Stimulated activated CD8-positive, alpha-beta memory T cell treated with anti-CD3 and anti-CD28 coated beads, Interleukin-4, amount 100 ng/mL, for 4 hours (primary cell): ENCODE data around the gene TNXB.
"Not testable (repeated sequence)": the region's sequence is repeated elsewhere in the genome, so short reads cannot be mapped to it uniquely, and the experiment has no call there.

ENCODE experiments used
- DNase-seq, 2 donors: peaks; one replicate each; pipeline ENCODE4 v3.0.0-alpha.2; 2020; ENCODE audit warnings: low read depth in 2 of 2, low spot score in 1 of 2

TNXB gene

DNA sequence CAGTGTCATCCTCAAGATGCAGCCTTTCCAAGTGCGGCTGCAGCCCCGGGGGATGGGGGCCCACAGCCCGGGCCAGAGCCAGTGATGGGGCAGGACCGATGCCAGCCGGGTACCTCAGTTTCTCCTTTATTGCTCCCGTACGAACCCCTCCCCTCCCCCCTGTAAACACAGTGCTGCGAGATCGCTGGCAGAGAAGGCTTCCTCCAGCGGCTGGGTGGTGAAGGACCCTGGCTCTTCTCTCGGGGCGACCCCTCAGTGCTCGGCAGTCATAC is 68.2 kb downstream of the TNXB start:
- DNase-seq = not testable (repeated sequence)

DNA sequence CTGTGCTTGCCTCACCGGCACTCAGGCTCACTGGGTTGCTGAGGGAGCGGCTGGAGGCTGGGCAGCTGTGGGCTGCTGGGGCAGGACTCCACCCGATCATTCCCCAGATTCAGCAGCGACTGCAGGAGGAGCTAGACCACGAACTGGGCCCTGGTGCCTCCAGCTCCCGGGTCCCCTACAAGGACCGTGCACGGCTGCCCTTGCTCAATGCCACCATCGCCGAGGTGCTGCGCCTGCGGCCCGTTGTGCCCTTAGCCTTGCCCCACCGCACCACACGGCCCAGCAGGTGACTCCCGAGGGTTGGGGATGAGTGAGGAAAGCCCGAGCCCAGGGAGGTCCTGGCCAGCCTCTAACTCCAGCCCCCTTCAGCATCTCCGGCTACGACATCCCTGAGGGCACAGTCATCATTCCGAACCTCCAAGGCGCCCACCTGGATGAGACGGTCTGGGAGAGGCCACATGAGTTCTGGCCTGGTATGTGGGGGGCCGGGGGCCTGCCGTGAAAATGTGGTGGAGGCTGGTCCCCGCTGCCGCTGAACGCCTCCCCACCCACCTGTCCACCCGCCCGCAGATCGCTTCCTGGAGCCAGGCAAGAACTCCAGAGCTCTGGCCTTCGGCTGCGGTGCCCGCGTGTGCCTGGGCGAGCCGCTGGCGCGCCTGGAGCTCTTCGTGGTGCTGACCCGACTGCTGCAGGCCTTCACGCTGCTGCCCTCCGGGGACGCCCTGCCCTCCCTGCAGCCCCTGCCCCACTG is 68.7 kb downstream of the TNXB start:
- DNase-seq = not testable (repeated sequence)

DNA sequence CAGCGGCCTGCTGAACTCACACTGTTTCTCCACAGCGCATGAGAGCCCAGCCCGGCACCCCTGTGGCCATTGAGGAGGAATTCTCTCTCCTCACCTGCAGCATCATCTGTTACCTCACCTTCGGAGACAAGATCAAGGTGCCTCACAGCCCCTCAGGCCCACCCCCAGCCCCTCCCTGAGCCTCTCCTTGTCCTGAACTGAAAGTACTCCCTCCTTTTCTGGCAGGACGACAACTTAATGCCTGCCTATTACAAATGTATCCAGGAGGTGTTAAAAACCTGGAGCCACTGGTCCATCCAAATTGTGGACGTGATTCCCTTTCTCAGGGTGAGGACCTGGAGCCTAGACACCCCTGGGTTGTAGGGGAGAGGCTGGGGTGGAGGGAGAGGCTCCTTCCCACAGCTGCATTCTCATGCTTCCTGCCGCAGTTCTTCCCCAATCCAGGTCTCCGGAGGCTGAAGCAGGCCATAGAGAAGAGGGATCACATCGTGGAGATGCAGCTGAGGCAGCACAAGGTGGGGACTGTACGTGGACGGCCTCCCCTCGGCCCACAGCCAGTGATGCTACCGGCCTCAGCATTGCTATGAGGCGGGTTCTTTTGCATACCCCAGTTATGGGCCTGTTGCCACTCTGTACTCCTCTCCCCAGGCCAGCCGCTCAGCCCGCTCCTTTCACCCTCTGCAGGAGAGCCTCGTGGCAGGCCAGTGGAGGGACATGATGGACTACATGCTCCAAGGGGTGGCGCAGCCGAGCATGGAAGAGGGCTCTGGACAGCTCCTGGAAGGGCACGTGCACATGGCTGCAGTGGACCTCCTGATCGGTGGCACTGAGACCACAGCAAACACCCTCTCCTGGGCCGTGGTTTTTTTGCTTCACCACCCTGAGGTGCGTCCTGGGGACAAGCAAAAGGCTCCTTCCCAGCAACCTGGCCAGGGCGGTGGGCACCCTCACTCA is 69.5 kb downstream of the TNXB start:
- DNase-seq = not testable (repeated sequence)

DNA sequence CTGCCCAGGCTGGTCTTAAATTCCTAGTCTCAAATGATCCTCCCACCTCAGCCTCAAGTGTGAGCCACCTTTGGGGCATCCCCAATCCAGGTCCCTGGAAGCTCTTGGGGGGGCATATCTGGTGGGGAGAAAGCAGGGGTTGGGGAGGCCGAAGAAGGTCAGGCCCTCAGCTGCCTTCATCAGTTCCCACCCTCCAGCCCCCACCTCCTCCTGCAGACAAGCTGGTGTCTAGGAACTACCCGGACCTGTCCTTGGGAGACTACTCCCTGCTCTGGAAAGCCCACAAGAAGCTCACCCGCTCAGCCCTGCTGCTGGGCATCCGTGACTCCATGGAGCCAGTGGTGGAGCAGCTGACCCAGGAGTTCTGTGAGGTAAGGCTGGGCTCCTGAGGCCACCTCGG is 70.3 kb downstream of the TNXB start:
- DNase-seq = not testable (repeated sequence)

DNA sequence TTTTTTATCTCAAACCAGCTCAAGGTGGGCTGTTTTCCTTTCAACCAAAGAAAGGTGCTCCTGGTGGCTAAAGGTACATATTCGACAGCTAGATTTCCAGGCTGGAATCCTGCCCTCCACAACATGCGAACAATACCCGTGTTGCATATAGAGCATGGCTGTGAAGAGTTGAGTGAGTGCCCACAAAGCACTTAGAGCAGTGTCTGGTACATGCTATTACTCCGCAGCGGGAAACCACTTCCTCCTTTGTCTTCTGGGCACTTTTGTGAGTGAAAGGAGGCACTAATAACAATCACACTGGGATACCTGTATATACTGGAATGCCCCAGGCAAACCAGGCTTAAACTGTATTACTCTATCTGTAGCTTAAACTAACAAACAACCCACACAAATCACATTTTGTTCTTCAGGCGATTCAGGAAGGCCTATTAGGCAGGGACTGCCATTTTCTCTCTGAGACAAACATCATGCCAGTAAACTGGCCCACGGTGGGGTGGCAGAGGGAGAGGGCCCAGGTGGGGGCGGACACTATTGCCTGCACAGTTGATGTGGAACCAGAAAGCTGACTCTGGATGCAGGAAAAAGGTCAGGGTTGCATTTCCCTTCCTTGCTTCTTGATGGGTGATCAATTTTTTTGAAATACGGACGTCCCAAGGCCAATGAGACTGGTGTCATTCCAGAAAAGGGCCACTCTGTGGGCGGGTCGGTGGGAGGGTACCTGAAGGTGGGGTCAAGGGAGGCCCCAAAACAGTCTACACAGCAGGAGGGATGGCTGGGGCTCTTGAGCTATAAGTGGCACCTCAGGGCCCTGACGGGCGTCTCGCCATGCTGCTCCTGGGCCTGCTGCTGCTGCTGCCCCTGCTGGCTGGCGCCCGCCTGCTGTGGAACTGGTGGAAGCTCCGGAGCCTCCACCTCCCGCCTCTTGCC is 71.3 kb downstream of the TNXB start, which contains the start of gene CYP21A2:
Gene CYP21A2, plus strand, starts transcription at position 818 of the 927 bp plus-strand sequence. Its CDS starts 8 bp downstream, at position 826.
- not testable (repeated sequence) for DNase-seq

DNA sequence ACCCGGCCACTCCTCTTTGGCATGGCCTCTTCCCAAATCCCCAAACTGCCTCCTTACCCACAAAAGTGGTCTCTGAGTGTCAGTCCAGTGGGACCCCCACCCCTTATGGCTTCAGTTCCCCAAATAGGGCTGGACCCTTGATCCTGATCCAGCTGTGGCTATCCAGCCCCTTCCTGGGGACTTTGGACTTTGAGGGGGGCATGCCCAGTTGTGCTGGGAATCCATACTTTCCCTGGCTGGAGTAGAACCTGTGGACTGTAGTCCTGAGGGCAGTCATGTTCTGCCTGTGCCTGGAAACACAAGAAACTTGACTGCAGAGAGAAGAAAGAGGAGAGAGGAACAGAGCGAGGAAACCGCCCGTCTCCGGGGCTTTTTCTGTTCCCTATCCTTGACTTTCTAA is 72.0 kb downstream of the TNXB start:
- DNase-seq = not testable (repeated sequence)

DNA sequence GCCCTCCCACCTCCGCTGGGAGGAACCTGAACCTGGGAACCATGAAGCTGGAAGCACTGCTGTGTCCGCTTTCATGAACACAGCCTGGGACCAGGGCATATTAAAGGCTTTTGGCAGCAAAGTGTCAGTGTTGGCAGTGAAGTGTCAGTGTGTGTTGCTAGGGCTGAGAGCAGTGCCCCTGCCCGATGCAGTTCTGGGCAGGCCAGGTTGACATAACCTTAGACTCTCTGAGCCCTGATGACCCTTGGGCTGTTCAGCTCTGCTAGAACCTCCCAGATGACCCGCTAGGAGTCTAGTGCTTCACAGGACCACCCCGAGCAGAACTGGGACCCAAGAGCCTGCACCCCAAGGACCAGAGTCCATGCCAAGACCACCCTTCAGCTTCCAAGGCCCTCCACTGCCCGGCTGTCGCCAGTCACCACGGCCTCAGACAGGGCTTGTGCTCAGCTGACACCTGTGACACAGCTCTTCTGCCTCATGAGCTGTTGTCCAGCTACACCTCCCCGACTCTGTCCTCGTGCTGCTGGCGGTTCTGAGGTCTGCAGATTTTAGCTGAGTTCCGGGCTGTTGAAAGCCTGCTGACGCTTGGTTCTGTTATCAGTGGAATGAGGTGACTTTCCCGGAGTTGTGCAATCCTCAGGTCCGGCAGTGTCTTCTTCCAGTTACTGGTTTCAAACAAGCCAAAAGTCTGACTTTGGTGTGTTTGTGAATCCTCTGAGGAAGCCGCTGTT is 73.7 kb downstream of the TNXB start:
- DNase-seq = not testable (repeated sequence)

DNA sequence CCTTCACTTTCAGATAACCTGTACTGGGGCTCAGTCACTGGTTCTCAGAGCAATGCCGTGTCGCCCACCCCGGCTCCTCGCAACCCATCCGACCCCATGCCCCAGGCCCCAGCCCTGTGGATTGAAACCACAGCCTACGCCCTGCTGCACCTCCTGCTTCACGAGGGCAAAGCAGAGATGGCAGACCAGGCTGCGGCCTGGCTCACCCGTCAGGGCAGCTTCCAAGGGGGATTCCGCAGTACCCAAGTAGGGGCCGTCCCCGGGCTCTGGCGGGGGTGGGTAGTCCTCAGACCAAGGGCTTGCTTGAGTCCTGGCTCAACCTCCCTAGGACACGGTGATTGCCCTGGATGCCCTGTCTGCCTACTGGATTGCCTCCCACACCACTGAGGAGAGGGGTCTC is 79.6 kb downstream of the TNXB start:
- DNase-seq = not testable (repeated sequence)

DNA sequence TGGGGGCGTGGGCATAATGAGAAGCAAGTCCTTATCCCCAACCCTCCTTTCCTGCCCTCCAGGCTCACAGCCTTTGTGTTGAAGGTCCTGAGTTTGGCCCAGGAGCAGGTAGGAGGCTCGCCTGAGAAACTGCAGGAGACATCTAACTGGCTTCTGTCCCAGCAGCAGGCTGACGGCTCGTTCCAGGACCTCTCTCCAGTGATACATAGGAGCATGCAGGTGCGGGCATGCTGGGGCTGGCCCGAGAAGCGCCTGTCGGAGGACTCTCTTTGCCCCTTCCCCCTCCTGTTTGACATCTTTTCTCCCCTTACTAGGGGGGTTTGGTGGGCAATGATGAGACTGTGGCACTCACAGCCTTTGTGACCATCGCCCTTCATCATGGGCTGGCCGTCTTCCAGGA is 80.5 kb downstream of the TNXB start:
- DNase-seq = not testable (repeated sequence)

DNA sequence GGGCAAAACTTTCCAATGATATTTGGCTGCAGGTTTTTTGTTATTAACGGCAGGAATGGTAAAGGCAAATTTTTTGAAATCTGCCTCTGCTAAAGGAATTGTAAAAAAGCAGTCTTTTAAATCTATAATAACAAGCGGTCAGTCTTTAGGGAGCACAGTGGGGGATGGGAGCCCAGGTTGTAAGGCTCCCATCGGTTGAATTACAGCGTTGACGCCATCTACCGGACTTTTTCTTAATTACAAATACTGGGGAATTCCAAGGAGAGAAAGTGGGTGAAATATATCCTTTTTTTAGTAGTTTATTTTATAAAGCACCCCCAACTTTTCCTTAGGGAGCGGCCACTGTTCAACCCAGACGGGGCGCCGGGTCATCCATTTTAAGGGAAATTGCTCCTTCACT is 87.0 kb downstream of the TNXB start:
- not testable (repeated sequence) for DNase-seq

DNA sequence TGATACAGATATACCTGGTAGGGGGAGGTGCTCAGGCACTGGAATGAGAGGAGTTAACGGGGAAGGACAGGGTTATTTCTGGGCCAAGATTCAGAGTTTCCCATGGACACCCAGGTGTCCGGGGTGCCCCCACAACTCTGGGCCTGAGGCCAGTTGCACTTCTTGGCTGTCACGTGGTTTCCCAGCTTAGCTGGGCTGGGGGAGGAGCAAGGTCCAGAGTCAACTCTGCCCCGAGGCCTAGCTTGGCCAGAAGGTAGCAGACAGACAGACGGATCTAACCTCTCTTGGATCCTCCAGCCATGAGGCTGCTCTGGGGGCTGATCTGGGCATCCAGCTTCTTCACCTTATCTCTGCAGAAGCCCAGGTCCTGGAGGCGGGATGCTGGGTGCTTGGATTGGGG is 94.6 kb downstream of the TNXB start, which contains the start of gene C4B:
Gene C4B, plus strand, starts transcription at position 249 of the 400 bp plus-strand sequence. Its CDS starts 51 bp downstream, at position 300.
- not testable (repeated sequence) for DNase-seq

DNA sequence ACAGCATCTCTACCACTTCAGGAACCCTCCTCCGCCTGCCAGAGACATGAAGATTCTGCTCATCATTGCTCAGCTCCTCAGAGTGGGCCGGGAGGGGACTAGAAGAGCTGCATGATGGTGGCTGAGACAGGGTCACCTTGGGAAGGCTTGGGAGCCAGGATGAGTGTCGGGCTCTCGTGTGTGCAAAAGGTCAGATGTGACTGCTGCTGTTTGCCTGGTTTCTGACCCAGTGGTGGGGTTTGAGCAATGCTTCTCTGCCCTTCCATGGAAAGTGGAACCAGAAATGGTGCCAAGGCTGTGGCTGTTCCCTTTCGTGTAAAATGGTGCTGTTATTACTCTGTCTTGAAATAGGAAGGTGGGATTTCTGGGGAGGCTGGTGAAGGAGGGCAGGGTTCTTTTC is 95.4 kb downstream of the TNXB start:
- not testable (repeated sequence) for DNase-seq

DNA sequence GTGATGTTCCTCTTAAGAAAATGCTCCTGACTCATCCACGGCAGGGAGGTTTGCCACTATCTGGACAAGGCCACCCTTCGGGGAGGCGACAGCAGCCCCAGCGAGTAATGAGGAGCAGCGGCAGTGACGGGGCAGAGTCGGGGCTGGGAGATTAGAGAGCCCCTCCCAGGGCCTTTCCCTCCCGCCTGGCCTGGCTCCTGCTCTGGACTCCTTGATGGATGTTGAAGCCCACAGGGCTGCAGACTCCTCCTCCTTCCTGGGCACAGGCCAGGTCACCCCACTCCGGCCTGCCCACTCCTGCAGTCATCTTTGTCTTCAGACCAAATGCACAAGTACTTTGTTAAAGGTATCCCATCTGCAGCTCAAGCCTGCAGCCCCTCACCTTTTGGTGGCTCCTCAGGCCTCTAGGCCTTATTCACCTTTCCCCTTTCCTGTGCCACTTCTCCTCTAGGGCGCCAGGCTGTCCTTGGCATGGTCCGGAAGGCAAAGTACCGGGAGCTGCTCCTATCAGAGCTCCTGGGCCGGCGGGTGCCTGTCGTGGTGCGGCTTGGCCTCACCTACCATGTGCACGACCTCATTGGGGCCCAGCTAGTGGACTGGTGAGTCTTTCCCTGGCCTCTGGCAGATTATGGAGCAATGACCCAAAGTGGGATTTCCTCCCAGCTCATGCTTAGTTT is 96.1 kb downstream of the TNXB start:
- not testable (repeated sequence) for DNase-seq

DNA sequence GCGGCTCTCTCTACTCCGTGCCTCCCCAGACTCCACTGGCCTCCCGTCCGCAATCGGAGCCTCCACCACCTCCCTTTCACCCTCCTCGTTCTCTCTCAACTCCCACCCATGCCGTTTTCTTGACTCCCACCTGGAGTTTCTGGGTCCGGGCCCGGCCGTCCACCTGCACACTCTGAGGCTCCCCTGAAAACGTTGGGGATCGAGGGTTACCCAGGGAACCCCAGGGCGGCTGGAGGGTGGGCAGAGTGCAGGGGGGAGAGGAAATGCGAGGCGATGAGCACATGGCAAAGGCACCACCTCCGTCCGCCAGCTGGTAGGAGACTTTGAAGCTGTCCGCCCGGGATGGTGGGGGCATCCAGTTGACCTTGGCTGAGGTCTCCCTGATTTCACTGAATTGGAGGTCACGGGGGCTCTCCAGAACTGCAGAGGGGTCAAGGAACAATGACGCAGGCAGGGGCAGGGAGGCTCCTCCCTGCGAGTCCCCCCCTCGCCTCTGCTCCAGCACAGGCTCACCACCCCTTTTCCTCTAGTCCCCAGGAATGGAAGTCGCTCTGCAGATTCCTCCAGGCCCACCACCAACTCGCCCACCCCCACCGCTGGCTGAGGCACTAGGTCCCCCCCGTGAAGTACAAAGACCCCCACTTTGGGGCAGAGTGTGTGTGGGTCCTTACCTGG is 98.1 kb downstream of the TNXB start:
- DNase-seq = not testable (repeated sequence)

DNA sequence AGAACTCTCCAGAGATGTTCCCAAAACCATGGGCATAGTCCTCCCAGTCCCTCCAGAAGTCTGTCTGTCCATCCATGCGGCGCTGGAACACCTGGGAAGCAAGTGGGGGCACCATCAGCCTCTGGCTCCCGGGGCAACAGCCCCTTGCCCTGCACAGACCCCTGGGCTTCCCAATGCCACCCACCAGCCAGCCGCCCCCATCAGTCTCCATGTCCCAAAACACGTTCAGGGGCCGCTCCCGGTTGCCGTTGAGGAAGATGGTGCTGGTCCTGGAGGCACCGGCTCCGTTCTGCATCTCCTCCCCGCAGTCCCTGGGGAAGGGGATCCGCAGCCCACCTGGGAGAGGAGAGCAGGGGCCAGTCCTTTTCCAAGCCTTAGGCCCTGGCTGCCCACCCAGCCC is 99.6 kb downstream of the TNXB start:
- DNase-seq = not testable (repeated sequence)

DNA sequence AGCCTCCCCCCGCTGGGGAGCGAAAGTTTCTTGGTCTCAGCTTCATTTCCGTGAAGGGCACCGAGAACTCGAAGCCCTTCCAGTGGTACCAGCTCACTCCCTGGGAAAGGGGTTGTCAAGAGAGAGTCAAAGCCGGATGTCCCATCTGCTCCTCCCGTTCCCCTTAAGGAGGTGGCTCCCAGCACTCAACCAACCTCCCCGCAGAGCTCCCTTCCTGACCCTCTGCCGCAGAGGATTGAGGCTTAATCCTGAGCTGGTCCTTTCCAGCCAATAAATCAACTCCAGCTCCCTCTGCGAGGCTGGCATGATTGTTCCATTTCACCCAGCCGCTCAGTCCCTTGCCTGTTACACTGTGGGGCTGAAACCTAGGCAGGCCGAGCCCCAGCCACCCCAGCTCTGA is 100.5 kb downstream of the TNXB start:
- DNase-seq = not testable (repeated sequence)

DNA sequence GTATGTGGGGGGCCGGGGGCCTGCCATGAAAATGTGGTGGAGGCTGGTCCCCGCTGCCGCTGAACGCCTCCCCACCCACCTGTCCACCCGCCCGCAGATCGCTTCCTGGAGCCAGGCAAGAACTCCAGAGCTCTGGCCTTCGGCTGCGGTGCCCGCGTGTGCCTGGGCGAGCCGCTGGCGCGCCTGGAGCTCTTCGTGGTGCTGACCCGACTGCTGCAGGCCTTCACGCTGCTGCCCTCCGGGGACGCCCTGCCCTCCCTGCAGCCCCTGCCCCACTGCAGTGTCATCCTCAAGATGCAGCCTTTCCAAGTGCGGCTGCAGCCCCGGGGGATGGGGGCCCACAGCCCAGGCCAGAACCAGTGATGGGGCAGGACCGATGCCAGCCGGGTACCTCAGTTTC is 101.1 kb downstream of the TNXB start:
- DNase-seq = not testable (repeated sequence)

DNA sequence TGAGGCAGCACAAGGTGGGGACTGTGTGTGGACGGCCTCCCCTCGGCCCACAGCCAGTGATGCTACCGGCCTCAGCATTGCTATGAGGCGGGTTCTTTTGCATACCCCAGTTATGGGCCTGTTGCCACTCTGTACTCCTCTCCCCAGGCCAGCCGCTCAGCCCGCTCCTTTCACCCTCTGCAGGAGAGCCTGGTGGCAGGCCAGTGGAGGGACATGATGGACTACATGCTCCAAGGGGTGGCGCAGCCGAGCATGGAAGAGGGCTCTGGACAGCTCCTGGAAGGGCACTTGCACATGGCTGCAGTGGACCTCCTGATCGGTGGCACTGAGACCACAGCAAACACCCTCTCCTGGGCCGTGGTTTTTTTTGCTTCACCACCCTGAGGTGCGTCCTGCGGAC is 102.1 kb downstream of the TNXB start:
- not testable (repeated sequence) for DNase-seq

DNA sequence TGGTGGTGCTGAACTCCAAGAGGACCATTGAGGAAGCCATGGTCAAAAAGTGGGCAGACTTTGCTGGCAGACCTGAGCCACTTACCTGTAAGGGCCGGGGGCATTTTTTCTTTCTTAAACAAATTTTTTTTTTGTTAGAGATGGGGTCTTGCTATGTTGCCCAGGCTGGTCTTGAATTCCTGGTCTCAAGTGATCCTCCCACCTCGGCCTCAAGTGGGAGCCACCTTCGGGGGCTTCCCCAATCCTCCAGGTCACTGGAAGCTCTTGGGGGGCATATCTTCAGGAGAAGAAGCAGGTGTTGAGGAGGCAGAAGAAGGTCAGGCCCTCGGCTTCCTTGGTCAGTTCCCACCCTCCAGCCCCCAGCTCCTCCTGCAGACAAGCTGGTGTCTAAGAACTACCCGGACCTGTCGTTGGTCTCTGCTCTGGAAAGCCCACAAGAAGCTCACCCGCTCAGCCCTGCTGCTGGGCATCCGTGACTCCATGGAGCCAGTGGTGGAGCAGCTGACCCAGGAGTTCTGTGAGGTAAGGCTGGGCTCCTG is 103.1 kb downstream of the TNXB start:
- DNase-seq = not testable (repeated sequence)
